K562 (cell line): ENCODE data around the gene SOCS6. TPM values are rescaled to one million over a fixed set of nuclear protein-coding genes. Genes with fewer than 3 reads are reported as not detected.

Source experiments
- ATAC-seq: fragments of 200-7000 bp; cut with Tn5 transposase; 3 replicates; pipeline ENCODE4 v1.9.1; 2020; ENCODE audit warnings: moderate library complexity
- BruUV-seq: library from RNA; stranded (reverse); fragments of 400-500 nt; replicated peaks from 2 replicates; lab custom pipeline; 2021; lab: Mats Ljungman, UMichigan
- CTCF ChIA-PET: fragments of 300-600 bp; formaldehyde crosslinking; extraction: SDS; loops from one replicate; lab custom pipeline; 2021; ENCODE audit warnings: low intra/inter-chr PET ratio; lab: Yijun Ruan, JAX
- POLR2A ChIA-PET: fragments of 300-600, 350-650 bp; sonication (Branson Sonifier 250); formaldehyde crosslinking; extraction: SDS; loops from one replicate; lab custom pipeline; 2021; ENCODE audit warnings: antibody characterized with exemption, inconsistent platforms; lab: Yijun Ruan, JAX
- DNase-seq, 4 experiments: peaks; one replicate each; pipeline versions ENCODE4 v3.0.0 to v3.0.0-alpha.2; 2011 to 2018; ENCODE audit warnings: low spot score in 3 of 4, mixed read lengths in 3 of 4; ENCODE audit errors: extremely low read depth in 1 of 4
- FAIRE-seq: peaks from 2 replicates; lab custom pipeline; 2011; peaks lifted over from hg19 to GRCh38; lab: Jason Lieb, UNC
- H2AFZ ChIP-seq: 2 replicates; pipeline ENCODE4 v1.6.0; 2011; ENCODE audit warnings: low read depth, low read length, control low read depth, inconsistent platforms
- H3K27ac ChIP-seq: fragments of 200-600 bp; 3 replicates; pipeline ENCODE4 v1.8.0; 2011; ENCODE audit warnings: low read depth, mild to moderate bottlenecking, control low read depth, inconsistent platforms, low read length, moderate library complexity, mixed read lengths; ENCODE audit errors: extremely low read depth
- H3K27me3 ChIP-seq, 2 experiments: fragments of 300-600 bp in 1 of 2; 2 replicates in 1 of 2; 3 replicates in 1 of 2; pipeline versions ENCODE4 v1.6.0 to v1.8.0; 2011; ENCODE audit warnings: inconsistent platforms in 2 of 2, low read length in 2 of 2, mild to moderate bottlenecking in 1 of 2, mixed read lengths in 1 of 2, moderate library complexity in 1 of 2; ENCODE audit not compliant: control insufficient read depth in 2 of 2, insufficient read depth in 2 of 2
- H3K36me3 ChIP-seq: fragments of 300-600 bp; 3 replicates; pipeline ENCODE4 v1.8.0; 2011; ENCODE audit warnings: mild to moderate bottlenecking, low read length, inconsistent platforms; ENCODE audit not compliant: control insufficient read depth, insufficient read depth
- H3K4me1 ChIP-seq, 2 experiments: fragments of 200-600 bp in 1 of 2; replicated peaks in 1 of 2; 2 replicates in 1 of 2; 3 replicates in 1 of 2; pipeline versions ENCODE4 v1.5.1 to v1.8.0; 2011; ENCODE audit warnings: inconsistent platforms in 2 of 2, low read length in 2 of 2, mild to moderate bottlenecking in 1 of 2, mixed read lengths in 1 of 2, moderate library complexity in 1 of 2; ENCODE audit not compliant: control insufficient read depth in 2 of 2, insufficient read depth in 2 of 2
- H3K4me2 ChIP-seq: 2 replicates; pipeline ENCODE4 v1.6.1; 2011; ENCODE audit warnings: low read length, control low read depth, inconsistent platforms, mixed read lengths; ENCODE audit not compliant: insufficient read depth
- H3K4me3 ChIP-seq: fragments of 200-600 bp; sonication (generic), shearing (Covaris generic); 2 replicates; pipeline ENCODE4 v1.5.1; 2016; ENCODE audit warnings: control low read depth, inconsistent platforms
- H3K79me2 ChIP-seq: fragments of 200-600 bp; 3 replicates; pipeline ENCODE4 v1.8.0; 2011; ENCODE audit warnings: low read length, inconsistent platforms; ENCODE audit not compliant: control insufficient read depth, insufficient read depth
- H3K9ac ChIP-seq, 2 experiments: 2 replicates each; pipeline versions ENCODE4 v1.6.0 to v1.6.1; 2011; ENCODE audit warnings: low read depth in 2 of 2, low read length in 2 of 2, control low read depth in 1 of 2, inconsistent platforms in 1 of 2, mild to moderate bottlenecking in 1 of 2, mixed read lengths in 1 of 2; ENCODE audit not compliant: insufficient read depth in 1 of 2
- H3K9me1 ChIP-seq: one replicate; pipeline ENCODE4 v1.6.0; 2011; ENCODE audit warnings: inconsistent platforms, mild to moderate bottlenecking, low read length, moderate library complexity; ENCODE audit not compliant: control insufficient read depth, insufficient read depth
- H3K9me3 ChIP-seq: replicated peaks from 2 replicates; pipeline ENCODE4 v1.5.1; 2011; ENCODE audit warnings: low read depth, low read length, inconsistent platforms; ENCODE audit not compliant: control insufficient read depth, insufficient read depth
- H4K20me1 ChIP-seq: replicated peaks from 2 replicates; pipeline ENCODE4 v1.6.1; 2011; ENCODE audit warnings: low read length, inconsistent platforms, mixed read lengths; ENCODE audit not compliant: control insufficient read depth, insufficient read depth
- FOXK1 ChIP-seq: sonication (generic); formaldehyde crosslinking; IDR thresholded peaks from 2 replicates; pipeline ENCODE4 v1.8.0; 2022; ENCODE audit warnings: missing genetic modification reagents, mild to moderate bottlenecking, borderline replicate concordance
- HNRNPH1 ChIP-seq: fragments of 200-400 bp; formaldehyde crosslinking; optimal IDR thresholded peaks from 2 replicates; pipeline ENCODE3; 2017; ENCODE audit warnings: low read depth, mild to moderate bottlenecking, low read length, moderate library complexity
- MLLT1 ChIP-seq, 2 experiments: fragments of 450-650 bp; IDR thresholded peaks; 2 replicates each; pipeline ENCODE4 v1.6.1; 2016
- MYBL2 ChIP-seq, 2 experiments: fragments of 450-650 bp in 1 of 2; sonication (generic) in 1 of 2; formaldehyde crosslinking in 1 of 2; IDR thresholded peaks; 2 replicates each; pipeline versions ENCODE4 v1.6.1 to v1.8.1; 2017 to 2022; ENCODE audit warnings: borderline replicate concordance in 1 of 2, inconsistent platforms in 1 of 2, low read depth in 1 of 2, mild to moderate bottlenecking in 1 of 2, missing genetic modification reagents in 1 of 2, moderate library complexity in 1 of 2
- NFE2 ChIP-seq: IDR thresholded peaks from 2 replicates; pipeline ENCODE4 v1.6.1; 2014; ENCODE audit warnings: antibody characterized with exemption, low read depth
- NR2C1 ChIP-seq, 2 experiments: fragments of 450-650 bp; IDR thresholded peaks; 2 replicates each; pipeline ENCODE4 v1.6.1; 2017; ENCODE audit warnings: mild to moderate bottlenecking in 2 of 2, antibody characterized with exemption in 1 of 2, inconsistent platforms in 1 of 2, missing compliant biosample characterization in 1 of 2, missing genetic modification characterization in 1 of 2
- RBM22 ChIP-seq: fragments of 200-400 bp; formaldehyde crosslinking; IDR thresholded peaks from 2 replicates; pipeline ENCODE4 v1.6.1; 2018; ENCODE audit warnings: low read length, low read depth; ENCODE audit not compliant: poor library complexity, severe bottlenecking
- RBM34 ChIP-seq: fragments of 200-400 bp; formaldehyde crosslinking; IDR thresholded peaks from 2 replicates; pipeline ENCODE4 v1.6.1; 2018; ENCODE audit warnings: low read length, borderline replicate concordance; ENCODE audit not compliant: insufficient read depth
- SP2 ChIP-seq: IDR thresholded peaks from 2 replicates; pipeline ENCODE4 v1.6.1; 2011; ENCODE audit warnings: mild to moderate bottlenecking, low read depth, low read length, moderate library complexity; ENCODE audit not compliant: poor library complexity, severe bottlenecking; ENCODE audit errors: extremely low read depth
- TFE3 ChIP-seq: fragments of 450-650 bp; formaldehyde crosslinking; IDR thresholded peaks from 2 replicates; pipeline ENCODE4 v1.4.0; 2020; ENCODE audit warnings: mild to moderate bottlenecking, mixed read lengths
- THRB ChIP-seq: fragments of 450-650 bp; formaldehyde crosslinking; conservative IDR thresholded peaks from 2 replicates; pipeline ENCODE4 v1.4.0; 2022; ENCODE audit warnings: mild to moderate bottlenecking, missing genetic modification characterization
- TOE1 ChIP-seq, 2 experiments: fragments of 450-650 bp in 1 of 2; sonication (generic) in 1 of 2; formaldehyde crosslinking in 1 of 2; IDR thresholded peaks; 2 replicates each; pipeline versions ENCODE4 v1.7.1 to v1.8.0; 2016 to 2022; ENCODE audit warnings: borderline replicate concordance in 2 of 2, mild to moderate bottlenecking in 2 of 2, antibody characterized with exemption in 1 of 2, inconsistent platforms in 1 of 2, low read depth in 1 of 2, missing genetic modification reagents in 1 of 2, moderate library complexity in 1 of 2
- ZNF140 ChIP-seq: fragments of 250-450 bp; sonication (Bioruptor Pico); IDR thresholded peaks from 2 replicates; pipeline ENCODE4 v1.8.0; 2021; ENCODE audit warnings: moderate library complexity, mild to moderate bottlenecking, inconsistent platforms
- ZNF324 ChIP-seq: fragments of 250-450 bp; sonication (Bioruptor Pico); IDR thresholded peaks from 2 replicates; pipeline ENCODE4 v1.4.0; 2020; ENCODE audit warnings: mild to moderate bottlenecking
- WGBS: fragments of 100-300 bp; shearing (Covaris generic); methylation state at CpG from one replicate; pipeline ENCODE4 v1.1.6; 2016; ENCODE audit warnings: low coverage, mixed read lengths; ENCODE audit not compliant: insufficient coverage; ENCODE audit errors: missing lambda C conversion rate; 5-methylcytosine and 5-hydroxymethylcytosine counted together
- in situ Hi-C: fragments of 300-500 bp; cut with MboI; formaldehyde crosslinking; loops from 4 replicates; pipeline ENCODE4 v1.15.0; 2018; ENCODE audit warnings: inconsistent platforms, mixed read lengths
- intact Hi-C: fragments of 100-400 bp; cut with micrococcal nuclease; formaldehyde crosslinking; loops from 2 replicates; pipeline ENCODE4 v1.14.2; 2022
- polyA plus RNA-seq, 8 experiments: library from polyadenylated mRNA; depleted of rRNA in 4 of 8; stranded (reverse) in 5 of 8; unstranded in 3 of 8; fragments of >200 nt; fragmentation: Nextera tagmentation in 2 of 8; fragmentation: Illumina TruSeq in 1 of 8; extraction: Ambion mirVana in 2 of 8; extraction: Trizol in 1 of 8; gene quantifications; 2 replicates each; pipeline versions ENCODE4 v1.2.1 to v1.2.3, GENCODE V29; 2011 to 2014; ENCODE audit warnings: inconsistent platforms in 1 of 8, missing spikeins in 1 of 8
- total RNA-seq, 7 experiments: library from RNA; depleted of rRNA in 6 of 7; stranded (reverse); fragments of >200 nt in 6 of 7; fragmentation: Illumina TruSeq in 2 of 7; extraction: Trizol in 2 of 7; gene quantifications; 2 replicates each; pipeline versions ENCODE4 v1.2.1 to v1.2.3, GENCODE V29; 2011 to 2021; ENCODE audit warnings: low replicate concordance in 1 of 7

The SOCS6 gene
- total and polyA plus RNA-seq, 9 of the 15 experiments (the other 6 are each of a cell fraction or from before 2014, with no cell fraction given) = 2.5 to 7.1 (median 5.6) TPM

- Histone ChIP-seq H4K20me1 (no peaks in the 10 kb centered on the region), H3K4me3 (no peak overlapping the region), H3K9ac (no peak overlapping the region), H2AFZ (no peak overlapping the region), H3K27ac (no peak overlapping the region), H3K4me1 (no peaks in the 10 kb centered on the region; a peak in 1 of 5 replicates), H3K4me2 (no peak overlapping the region), H3K79me2 (no peaks in the 10 kb centered on the region), H3K9me3 (0 out of 2 replicates have a peak, but pooled peaks cover 3% of the 10 kb centered on the region), H3K27me3 (no peaks in the 10 kb centered on the region), H3K36me3 (no peaks in the 10 kb centered on the region), H3K9me1 (no peaks in the 10 kb centered on the region)
- in situ Hi-C loops (no loop called here), intact Hi-C loops (no loop called here)
- BruUV-seq = no TSS peak
- WGBS = 41% methylated on average over 5 of the region's 5 CpGs
- CTCF ChIA-PET = no interaction called here
- FAIRE-seq = no peak
- DNase-seq = no peak
- ATAC-seq = no peak
- POLR2A ChIA-PET = no interaction called here
- no peak for TF ChIP-seq MLLT1 (IDR thresholded peaks at IDR 0.05)
- no peak for TF ChIP-seq ZNF324 (CRISPR knock-in tag)
- no peak for TF ChIP-seq NR2C1 (IDR thresholded peaks at IDR 0.05)
- TF ChIP-seq NR2C1 (tag; IDR thresholded peaks at IDR 0.05) = no peak
- no peak for TF ChIP-seq MYBL2 (IDR thresholded peaks at IDR 0.05; ENCODE audit: low read depth)
- TF ChIP-seq MYBL2 (CRISPR knock-in tag; IDR thresholded peaks at IDR 0.05; ENCODE audit: borderline replicate concordance) = no peak
- TF ChIP-seq TOE1 (IDR thresholded peaks at IDR 0.05; ENCODE audit: borderline replicate concordance) = no peak
- TF ChIP-seq TOE1 (CRISPR knock-in tag; IDR thresholded peaks at IDR 0.05; ENCODE audit: borderline replicate concordance, low read depth) = no peak
- TF ChIP-seq FOXK1 (CRISPR knock-in tag) = no peak
- no peak for TF ChIP-seq THRB
- no peak for TF ChIP-seq RBM34
- no peak for TF ChIP-seq TFE3 (CRISPR knock-in tag)
- no peak for TF ChIP-seq RBM22
- TF ChIP-seq HNRNPH1 = no peak
- no peak for TF ChIP-seq SP2
- no peak for TF ChIP-seq ZNF140 (CRISPR knock-in tag)
- TF ChIP-seq NFE2 = no peak
These were observed 67.0 kb downstream of the SOCS6 start for GRCh38 chr18:70355620-70356385.
